GM10266 (cell line): ENCODE results near the gene TMEM129.

ENCODE experiments used
- DNase-seq: peaks from one replicate; pipeline ENCODE4 v3.0.0; 2012; ENCODE audit errors: extremely low spot score
- CTCF ChIP-seq: IDR thresholded peaks from 2 replicates; pipeline ENCODE4 v1.5.1; 2012; ENCODE audit warnings: mild to moderate bottlenecking, low read depth; ENCODE audit not compliant: control insufficient read depth, insufficient read depth; ENCODE audit errors: missing control alignments

The TMEM129 gene

GRCh38 chr4:1713003-1713851 lies 7.9 kb downstream of the TMEM129 start:
- no peak for TF ChIP-seq CTCF
- DNase-seq = no peak

GRCh38 chr4:1712216-1713002 lies 8.7 kb downstream of the TMEM129 start, which contains the start of gene SLBP:
Gene SLBP, minus strand, starts transcription at chr4:1712319. Its CDS starts 131 bp downstream, at chr4:1712188.
- DNase-seq = peak; percentile 98
- TF ChIP-seq CTCF = no peak

GRCh38 chr4:1711571-1712215 lies 9.4 kb downstream of the TMEM129 start:
- TF ChIP-seq CTCF = no peak
- DNase-seq = no peak

GRCh38 chr4:1711055-1711570 lies 10.0 kb downstream of the TMEM129 start:
- no peak for DNase-seq

GRCh38 chr4:1708581-1708980 lies 12.5 kb downstream of the TMEM129 start:
- no peak for DNase-seq
- TF ChIP-seq CTCF = no peak

More at GRCh38 chr4:1711055-1711570, 10.0 kb downstream of the TMEM129 start:
- no peak for TF ChIP-seq CTCF

- DNase-seq = no peak
- TF ChIP-seq CTCF = no peak
These were observed 14.8 kb downstream of the TMEM129 start for GRCh38 chr4:1706358-1706757.

GRCh38 chr4:1705732-1706131 lies 15.4 kb downstream of the TMEM129 start:
- no peak for TF ChIP-seq CTCF
- no peak for DNase-seq
